ENCODE results near the gene CBX6. TPM values are rescaled to one million over a fixed set of nuclear protein-coding genes. Genes with fewer than 3 reads are reported as not detected.

Gene CBX6
- total and polyA plus RNA-seq, 2 of the 8 experiments (the other 6 are each of a cell fraction or from before 2014, with no cell fraction given): 10.6 to 27.5 TPM

- Histone ChIP-seq H3K4me1 (replicated peaks in 1 of 4; ENCODE audit: control insufficient read depth in 3 of 4, insufficient read depth in 4 of 4, low read length in 3 of 4) (peaks cover 0 to 3% (median 0%) of the 10 kb centered on the region in 4 experiments; a peak in 1 of 7 replicates), H2BK15ac (ENCODE audit: low read length) (no peak overlapping the region), H3K18ac (ENCODE audit: extremely low read depth, low read length) (no peak overlapping the region), H4K20me1 (replicated peaks in 1 of 2; ENCODE audit: control insufficient read depth in 1 of 2, insufficient read depth in 2 of 2, low read length in 2 of 2) (no peaks in the 10 kb centered on the region), H2BK5ac (ENCODE audit: low read depth, low read length) (no peak overlapping the region), H2BK12ac (ENCODE audit: low read depth, low read length) (no peak overlapping the region), H3K27ac (ENCODE audit: low read depth, low read length) (no peak overlapping the region), H2AFZ (ENCODE audit: low read length) (no peak overlapping the region), H3K36me3 (ENCODE audit: control insufficient read depth in 2 of 4, insufficient read depth in 4 of 4, low read length in 3 of 4) (no peaks in the 10 kb centered on the region), H3K9me3 (ENCODE audit: insufficient read depth in 2 of 2, low read depth in 1 of 2, low read length in 1 of 2) (no peaks in the 10 kb centered on the region), H3K23me2 (ENCODE audit: low read depth, low read length) (peaks cover 2% of the 10 kb centered on the region; the same call in 1 of the 2 replicates), H4K8ac (ENCODE audit: extremely low read depth, insufficient read depth, low read length) (no peak overlapping the region), H3K27me3 (replicated peaks in 1 of 4; ENCODE audit: control insufficient read depth in 3 of 4, extremely low read depth in 1 of 4, insufficient read depth in 3 of 4, low read length in 3 of 4) (no peaks in the 10 kb centered on the region; a peak in 1 of 7 replicates), H3K56ac (replicated peaks; ENCODE audit: insufficient read length, low read depth, low read length) (no peak overlapping the region), H3K23ac (ENCODE audit: insufficient read length) (no peak overlapping the region), H4K5ac (ENCODE audit: insufficient read length, low read depth, low read length) (no peak overlapping the region), H3K4me3 (ENCODE audit: extremely low read depth in 1 of 4, insufficient read depth in 2 of 4, low read depth in 3 of 4, low read length in 4 of 4) (no peak overlapping the region), H2AK5ac (ENCODE audit: low read depth, low read length) (no peak overlapping the region), H2BK120ac (replicated peaks; ENCODE audit: low read depth, low read length) (no peak overlapping the region), H3K9ac (replicated peaks in 1 of 4; ENCODE audit: extremely low read depth in 1 of 4, low read depth in 3 of 4, low read length in 3 of 4) (no peak overlapping the region), H2BK20ac (ENCODE audit: low read length) (no peak overlapping the region), H3K14ac (ENCODE audit: insufficient read length) (no peak overlapping the region), H3K4ac (replicated peaks; ENCODE audit: insufficient read length, low read depth, low read length) (no peak overlapping the region), H4K91ac (replicated peaks; ENCODE audit: insufficient read length, low read length) (no peak overlapping the region), H3K79me1 (ENCODE audit: low read depth, low read length) (no peaks in the 10 kb centered on the region), H3K79me2 (ENCODE audit: control insufficient read depth in 1 of 2, insufficient read depth in 2 of 2, low read length in 2 of 2) (no peaks in the 10 kb centered on the region), H3K4me2 (ENCODE audit: insufficient read depth in 1 of 2, low read depth in 2 of 2, low read length in 2 of 2) (no peak overlapping the region)
- ChIA-PET CTCF (ENCODE audit: partially characterized antibody) (interaction anchor here (0.9 to 5.8 kb wide), 4 partner anchors 8 to 92 kb away, joined by 3 to 29 read pairs (median 4); no protein-coding TSS in a partner anchor), POLR2A (ENCODE audit: partially characterized antibody) (interaction anchor here (0.8 kb wide), 1 partner anchor 14 kb away, joined by 3 read pairs; no protein-coding TSS in a partner anchor)
- 96% methylated on average over 6 of the region's 6 CpGs; no CpG with 5 or more reads in 1 of the 2 experiments for WGBS, 2 experiments (ENCODE audit: extremely low coverage in 1 of 2, insufficient coverage in 1 of 2, insufficient read length in 1 of 2, insufficient replicate concordance in 2 of 2, low coverage in 1 of 2, low lambda C conversion rate in 2 of 2, missing lambda C conversion rate in 1 of 2)
- no peak for FAIRE-seq
- no peak for DNase-seq (ENCODE audit: low read depth in 1 of 2, low spot score in 2 of 2)
- TF ChIP-seq EP300 (IDR thresholded peaks at IDR 0.05; ENCODE audit: borderline replicate concordance in 1 of 2, low read depth in 2 of 2, low read length in 2 of 2) (no peak), SAP30 (IDR thresholded peaks at IDR 0.05; ENCODE audit: insufficient read depth, insufficient replicate concordance, low read length) (no peak), POU5F1 (IDR thresholded peaks at IDR 0.05; ENCODE audit: low read depth, low read length) (no peak), CREB1 (IDR thresholded peaks at IDR 0.05) (no peak), KDM5A (IDR thresholded peaks at IDR 0.05; ENCODE audit: low read length) (no peak), POLR2A (IDR thresholded peaks at IDR 0.05; ENCODE audit: control extremely low read depth in 1 of 2, low read depth in 2 of 2, low read length in 2 of 2) (no peak), RFX5 (IDR thresholded peaks at IDR 0.05; ENCODE audit: borderline replicate concordance, low read depth, low read length) (no peak), SP4 (IDR thresholded peaks at IDR 0.05; ENCODE audit: low read length) (no peak), ATF2 (IDR thresholded peaks at IDR 0.05; ENCODE audit: low read length) (no peak), SIRT6 (IDR thresholded peaks at IDR 0.05; ENCODE audit: low read length) (no peak), BCL11A (IDR thresholded peaks at IDR 0.05; ENCODE audit: low read depth in 2 of 2, low read length in 2 of 2) (no peak), MAX (IDR thresholded peaks at IDR 0.05) (no peak)
Observed at GRCh38 chr22:38817196-38817595, 54.8 kb downstream of the CBX6 start.
